NAMALWA (cell line): ENCODE results near the gene AFF4.
A peak's percentile ranks its signal among the peaks of the same experiment; 100 is the strongest.
"Not testable (repeated sequence)": the region's sequence is repeated elsewhere in the genome, so short reads cannot be mapped to it uniquely, and the experiment has no call there.

Source experiments
- DNase-seq: peaks from one replicate; pipeline ENCODE4 v3.0.0-alpha.2; 2015; ENCODE audit warnings: low spot score

AFF4 gene, protein sequence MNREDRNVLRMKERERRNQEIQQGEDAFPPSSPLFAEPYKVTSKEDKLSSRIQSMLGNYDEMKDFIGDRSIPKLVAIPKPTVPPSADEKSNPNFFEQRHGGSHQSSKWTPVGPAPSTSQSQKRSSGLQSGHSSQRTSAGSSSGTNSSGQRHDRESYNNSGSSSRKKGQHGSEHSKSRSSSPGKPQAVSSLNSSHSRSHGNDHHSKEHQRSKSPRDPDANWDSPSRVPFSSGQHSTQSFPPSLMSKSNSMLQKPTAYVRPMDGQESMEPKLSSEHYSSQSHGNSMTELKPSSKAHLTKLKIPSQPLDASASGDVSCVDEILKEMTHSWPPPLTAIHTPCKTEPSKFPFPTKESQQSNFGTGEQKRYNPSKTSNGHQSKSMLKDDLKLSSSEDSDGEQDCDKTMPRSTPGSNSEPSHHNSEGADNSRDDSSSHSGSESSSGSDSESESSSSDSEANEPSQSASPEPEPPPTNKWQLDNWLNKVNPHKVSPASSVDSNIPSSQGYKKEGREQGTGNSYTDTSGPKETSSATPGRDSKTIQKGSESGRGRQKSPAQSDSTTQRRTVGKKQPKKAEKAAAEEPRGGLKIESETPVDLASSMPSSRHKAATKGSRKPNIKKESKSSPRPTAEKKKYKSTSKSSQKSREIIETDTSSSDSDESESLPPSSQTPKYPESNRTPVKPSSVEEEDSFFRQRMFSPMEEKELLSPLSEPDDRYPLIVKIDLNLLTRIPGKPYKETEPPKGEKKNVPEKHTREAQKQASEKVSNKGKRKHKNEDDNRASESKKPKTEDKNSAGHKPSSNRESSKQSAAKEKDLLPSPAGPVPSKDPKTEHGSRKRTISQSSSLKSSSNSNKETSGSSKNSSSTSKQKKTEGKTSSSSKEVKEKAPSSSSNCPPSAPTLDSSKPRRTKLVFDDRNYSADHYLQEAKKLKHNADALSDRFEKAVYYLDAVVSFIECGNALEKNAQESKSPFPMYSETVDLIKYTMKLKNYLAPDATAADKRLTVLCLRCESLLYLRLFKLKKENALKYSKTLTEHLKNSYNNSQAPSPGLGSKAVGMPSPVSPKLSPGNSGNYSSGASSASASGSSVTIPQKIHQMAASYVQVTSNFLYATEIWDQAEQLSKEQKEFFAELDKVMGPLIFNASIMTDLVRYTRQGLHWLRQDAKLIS

DNA sequence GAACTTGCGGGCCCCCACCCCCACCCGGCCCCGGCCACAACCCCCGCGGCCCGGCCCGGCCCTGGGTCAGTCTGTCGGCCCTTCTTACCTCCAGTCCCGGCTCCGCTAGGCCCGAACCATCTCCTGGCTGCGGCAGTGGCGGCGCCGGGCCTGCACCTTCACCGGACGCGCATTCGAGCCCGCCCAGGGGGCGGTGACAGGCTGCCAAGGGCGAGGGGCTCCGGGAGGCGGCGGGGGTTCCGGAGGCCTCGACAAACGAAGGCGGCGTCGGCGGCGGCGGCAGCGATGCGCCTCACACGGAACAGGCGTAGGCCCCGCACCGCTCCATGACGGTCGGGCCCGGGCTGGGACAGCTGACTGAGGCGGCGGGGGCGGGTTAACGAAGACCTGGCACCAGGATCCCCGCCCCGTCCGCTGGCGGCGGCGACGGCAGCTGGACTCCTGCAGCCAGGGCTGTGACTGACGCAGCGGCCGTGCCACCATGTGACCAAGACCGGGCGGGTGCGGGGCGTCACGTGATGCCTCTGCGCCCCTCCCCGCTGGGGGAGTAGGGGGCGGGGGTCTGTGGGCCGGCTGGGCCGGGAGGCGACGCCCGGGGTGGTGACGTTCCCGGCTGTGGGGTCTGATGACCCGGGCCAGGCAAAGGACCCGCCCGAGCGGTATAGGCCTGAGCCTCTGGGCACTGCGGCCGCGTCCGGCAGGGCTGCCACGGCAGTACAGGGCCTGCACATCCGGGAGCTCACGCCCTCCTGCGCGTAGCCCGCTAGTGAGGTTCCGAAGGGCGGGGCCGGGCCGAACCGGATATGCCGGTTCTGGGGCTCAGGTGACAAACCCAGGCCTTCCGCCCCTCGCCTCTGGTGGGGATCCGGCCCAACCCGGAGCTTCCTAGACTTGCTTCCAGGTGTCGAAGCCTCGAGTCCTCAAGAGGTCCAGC lies at the start of gene AFF4:
Gene AFF4, minus strand, starts transcription at position 464 of the 934 bp plus-strand sequence. CDS start 26,445 bp downstream, outside the sequence.
- DNase-seq, result peak; percentile 95

DNA sequence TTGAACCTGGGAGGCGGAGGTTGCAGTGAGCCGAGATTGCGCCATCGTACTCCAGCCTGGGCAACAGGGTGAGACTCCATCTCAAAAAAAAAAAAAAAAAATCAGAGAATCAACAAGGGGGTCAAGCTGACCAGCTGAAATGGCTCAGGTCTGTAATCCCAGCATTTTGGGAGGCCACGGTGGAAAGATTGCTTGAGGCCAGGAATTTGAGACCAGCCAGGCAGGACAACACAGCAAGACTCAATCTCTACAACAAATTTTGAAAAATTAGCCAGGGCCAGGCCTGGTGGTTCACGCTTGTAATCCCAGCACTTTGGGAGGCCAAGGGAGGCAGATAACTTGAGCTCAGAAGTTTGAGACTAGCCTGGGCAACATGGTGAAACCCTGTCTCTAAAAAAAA lies 45.0 kb upstream of the AFF4 start:
- not testable (repeated sequence) for DNase-seq

DNA sequence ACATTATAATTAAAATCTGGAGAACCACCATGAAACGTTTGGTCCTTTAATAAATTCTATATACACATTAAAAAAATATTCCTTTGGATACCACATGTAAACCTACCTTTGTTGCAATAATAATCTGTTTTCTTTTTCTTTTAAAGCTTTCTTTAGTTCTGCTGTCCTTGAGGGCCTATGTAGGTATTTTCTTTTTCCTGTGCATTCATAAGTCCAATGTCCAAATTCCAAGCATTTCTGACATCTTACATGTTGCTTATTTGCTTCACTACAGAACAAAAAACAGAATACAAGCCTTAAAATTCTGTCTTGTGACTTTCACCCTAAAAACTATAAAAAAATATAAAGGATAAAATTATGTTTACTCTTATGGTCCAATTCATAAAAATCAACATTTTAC lies 43.2 kb upstream of the AFF4 start:
- no peak for DNase-seq

DNA sequence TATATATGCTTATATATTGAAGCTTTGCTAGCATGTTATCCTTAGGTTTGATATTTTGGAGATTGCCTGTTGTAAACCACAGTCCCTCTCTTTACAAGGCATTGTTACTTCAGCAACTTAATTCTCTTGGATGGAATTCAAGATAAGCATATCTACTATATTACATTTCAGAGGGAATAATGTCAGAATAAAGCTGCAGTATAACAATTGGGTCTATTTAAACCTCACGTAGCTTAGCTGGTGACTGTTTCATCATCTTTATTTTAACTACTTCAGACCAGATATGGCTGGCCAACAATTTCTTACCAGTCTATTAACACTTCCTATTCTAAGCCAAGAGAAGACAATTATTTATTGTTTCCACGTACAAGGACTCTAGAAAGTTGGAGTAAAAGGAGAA lies 35.8 kb upstream of the AFF4 start:
- no peak for DNase-seq

DNA sequence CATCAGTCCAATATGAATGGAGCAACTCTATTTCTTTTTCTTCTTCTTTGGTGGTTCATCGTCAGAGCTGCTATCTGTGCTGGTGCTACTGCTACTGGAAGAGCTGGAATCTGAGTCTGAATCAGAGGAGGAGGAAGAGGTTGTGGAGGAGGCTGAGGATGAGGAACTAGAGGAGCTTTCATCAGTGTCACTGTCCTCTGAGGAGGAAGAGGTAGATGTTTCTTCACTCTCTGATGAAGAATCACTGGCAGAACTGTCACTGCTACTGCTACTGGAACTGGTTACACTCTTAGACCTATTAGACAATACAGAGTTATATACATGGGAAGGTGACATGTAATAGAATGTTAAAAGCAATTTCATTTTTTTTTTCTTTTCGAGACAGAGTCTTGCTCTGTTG lies 35.1 kb upstream of the AFF4 start:
- DNase-seq, result no peak

DNA sequence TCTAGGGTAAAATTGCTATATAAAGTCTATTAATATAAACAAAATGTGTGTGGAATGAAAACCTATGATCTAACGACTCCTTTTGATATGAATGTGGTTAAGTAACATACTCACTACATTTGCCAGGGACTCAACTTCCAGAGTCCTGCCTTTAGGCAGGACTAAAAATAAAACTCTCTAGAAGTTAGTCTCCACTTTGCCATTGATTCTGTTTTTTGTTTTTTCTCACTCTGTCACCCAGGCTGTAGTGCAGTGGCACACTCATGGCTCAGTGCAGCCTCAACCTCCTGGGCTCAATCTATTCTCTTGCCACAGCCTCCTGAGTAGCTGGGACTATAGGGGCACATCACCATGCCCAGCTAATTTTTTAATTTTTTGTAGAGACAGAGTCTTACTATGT lies 32.9 kb upstream of the AFF4 start:
- no peak for DNase-seq

DNA sequence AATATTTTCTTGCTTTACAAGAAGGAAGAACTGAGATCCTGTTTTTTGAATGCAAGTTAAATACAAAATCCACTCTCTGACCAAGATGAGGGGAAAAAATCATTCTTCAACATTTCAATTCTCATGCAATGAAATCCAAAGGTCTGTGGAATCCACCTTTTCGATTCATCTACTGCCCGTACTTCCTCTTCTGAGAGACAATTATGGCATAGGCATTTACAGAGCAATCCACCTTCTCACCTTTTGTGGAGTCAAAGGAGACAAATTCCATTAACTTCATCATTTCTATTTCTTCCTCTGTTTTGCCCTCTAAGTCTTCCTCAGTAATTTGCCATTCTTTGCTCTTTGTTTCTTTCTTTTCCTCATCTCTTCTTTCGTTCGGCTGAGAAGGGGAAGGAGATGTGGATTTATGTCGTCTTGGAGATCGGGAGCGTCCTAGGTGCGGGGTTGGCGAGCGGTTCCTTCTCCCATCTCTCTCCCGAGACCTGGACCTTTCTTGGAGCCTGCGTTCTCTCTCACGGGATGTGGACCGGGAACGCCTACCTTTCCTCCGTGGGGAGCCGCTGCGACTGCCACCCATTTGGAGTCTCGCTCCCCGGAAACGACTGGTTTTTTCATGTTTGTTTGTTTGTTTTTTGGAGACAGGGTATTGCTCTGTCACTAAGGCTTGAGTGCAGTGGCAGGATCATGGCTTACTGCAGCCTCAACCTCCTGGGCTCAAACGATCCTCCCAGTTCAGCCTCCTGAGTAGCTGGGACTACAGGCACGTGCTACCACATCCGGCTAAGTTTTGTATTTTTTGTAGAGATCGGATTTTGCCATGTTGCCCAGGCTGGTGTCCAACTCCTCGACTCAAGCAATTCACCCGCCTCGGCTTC lies 24.3 kb upstream of the AFF4 start:
- no peak for DNase-seq

DNA sequence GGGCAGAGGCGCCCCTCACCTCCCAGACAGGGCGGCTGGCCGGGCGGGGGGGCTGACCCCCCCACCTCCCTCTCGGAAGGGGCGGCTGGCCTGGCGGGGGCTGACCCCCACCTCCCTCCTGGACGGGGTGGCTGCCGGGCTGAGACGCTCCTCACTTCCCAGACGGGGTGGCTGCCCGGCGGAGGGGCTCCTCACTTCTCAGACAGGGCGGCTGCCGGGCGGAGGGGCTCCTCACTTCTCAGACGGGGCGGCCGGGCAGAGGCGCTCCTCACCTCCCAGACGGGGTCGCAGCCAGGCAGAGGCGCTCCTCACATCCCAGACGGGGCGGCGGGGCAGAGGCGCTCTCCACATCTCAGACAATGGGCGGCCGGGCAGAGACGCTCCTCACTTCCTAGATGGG lies 19.5 kb upstream of the AFF4 start:
- not testable (repeated sequence) for DNase-seq

DNA sequence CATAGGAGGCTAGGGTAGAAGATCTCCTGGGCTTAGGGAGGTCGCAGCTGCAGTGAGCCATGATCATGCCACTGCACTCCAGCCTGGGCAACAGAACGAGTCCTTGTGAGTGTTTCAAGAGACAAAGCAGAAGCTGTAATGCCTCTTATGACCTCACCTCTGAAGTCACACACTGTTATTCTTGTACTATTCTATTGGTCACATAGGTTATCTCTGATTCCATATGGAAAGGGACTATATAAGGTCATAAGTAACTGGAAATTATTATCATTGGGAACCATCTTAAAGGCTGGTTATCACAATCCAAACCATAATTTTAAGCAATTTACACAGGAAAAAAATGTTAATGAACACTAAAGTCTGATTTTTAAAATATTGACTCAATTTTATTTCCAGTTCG lies 17.9 kb upstream of the AFF4 start:
- no peak for DNase-seq

DNA sequence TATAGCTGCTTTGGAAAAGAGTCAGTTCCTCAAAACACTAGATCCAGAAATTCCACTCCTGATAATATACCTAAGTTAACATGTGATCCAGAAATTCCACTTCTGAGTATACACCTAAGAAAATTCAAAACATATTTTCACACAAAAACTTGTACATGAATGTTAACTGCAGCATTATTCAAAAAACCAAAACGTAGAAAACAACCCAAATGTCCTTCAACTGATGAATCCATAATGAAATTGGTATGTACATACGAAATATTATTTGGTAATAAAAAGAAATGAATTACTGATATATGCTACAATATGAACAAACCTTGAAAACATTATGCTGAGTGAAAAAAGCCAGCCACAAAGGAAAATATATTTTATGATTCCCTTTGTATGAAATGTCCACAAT lies 16.5 kb upstream of the AFF4 start:
- DNase-seq, result no peak

DNA sequence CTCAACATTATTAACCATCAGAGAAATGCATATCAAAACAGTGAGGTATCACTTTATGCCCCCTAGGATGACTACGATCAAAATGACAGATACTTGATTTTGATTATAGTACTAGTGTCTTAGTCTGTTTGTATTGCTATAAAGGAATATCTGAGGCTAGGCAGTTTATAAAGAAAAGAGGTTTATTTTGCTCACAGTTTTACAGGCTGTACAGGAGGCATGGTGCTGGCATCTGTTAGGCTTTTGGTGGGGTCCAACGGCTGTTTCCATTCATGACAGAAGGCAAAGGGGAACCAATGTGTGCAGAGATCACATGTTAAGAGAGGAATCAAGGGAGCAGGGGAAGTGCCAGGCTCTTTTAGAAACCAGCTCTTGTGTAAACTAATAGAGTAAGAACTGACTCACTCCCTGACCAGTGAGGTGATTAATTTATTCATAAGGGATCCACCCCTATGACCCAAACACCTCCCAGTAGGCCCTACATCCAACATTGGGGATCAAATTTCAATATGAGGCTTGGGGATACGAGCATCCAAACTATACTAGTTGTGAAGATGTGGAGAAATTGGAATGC lies 16.0 kb upstream of the AFF4 start:
- DNase-seq, result no peak

DNA sequence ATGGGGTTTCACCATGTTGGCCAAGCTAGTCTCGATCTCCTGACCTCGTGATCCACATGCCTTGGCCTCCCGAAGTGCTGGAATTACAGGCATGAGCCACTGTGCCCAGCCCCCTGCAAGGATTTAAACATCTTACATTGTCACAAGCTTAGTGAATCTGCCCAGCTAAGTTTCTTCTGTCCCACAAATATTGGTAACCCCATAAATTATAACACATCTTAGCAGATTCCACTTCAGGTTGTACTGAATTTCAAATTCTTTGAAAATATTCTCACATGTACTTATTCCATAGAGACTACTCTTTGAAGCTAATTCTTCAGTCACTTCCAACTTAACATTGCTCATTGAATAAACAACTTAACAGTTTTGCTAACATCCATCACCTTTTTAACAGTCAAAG lies 13.4 kb upstream of the AFF4 start:
- no peak for DNase-seq

DNA sequence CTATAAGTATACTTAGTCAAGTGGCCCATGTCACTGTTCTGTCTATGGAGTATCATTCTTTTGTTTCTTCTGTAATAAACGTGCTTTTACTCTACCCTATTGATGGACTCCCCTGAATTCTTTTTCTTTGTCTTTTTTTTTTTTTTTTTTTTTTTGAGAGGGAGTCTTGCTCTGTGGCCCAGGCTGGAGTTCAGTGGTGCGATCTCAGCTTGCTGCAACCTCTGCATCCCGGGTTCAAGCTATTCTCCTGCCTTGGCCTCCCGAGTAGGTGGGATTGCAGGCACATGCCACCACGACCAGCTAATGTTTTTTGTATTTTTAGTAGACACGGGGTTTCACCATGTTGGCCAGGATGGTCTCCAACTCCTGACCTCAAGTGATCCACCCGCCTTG lies 9.0 kb upstream of the AFF4 start:
- not testable (repeated sequence) for DNase-seq

DNA sequence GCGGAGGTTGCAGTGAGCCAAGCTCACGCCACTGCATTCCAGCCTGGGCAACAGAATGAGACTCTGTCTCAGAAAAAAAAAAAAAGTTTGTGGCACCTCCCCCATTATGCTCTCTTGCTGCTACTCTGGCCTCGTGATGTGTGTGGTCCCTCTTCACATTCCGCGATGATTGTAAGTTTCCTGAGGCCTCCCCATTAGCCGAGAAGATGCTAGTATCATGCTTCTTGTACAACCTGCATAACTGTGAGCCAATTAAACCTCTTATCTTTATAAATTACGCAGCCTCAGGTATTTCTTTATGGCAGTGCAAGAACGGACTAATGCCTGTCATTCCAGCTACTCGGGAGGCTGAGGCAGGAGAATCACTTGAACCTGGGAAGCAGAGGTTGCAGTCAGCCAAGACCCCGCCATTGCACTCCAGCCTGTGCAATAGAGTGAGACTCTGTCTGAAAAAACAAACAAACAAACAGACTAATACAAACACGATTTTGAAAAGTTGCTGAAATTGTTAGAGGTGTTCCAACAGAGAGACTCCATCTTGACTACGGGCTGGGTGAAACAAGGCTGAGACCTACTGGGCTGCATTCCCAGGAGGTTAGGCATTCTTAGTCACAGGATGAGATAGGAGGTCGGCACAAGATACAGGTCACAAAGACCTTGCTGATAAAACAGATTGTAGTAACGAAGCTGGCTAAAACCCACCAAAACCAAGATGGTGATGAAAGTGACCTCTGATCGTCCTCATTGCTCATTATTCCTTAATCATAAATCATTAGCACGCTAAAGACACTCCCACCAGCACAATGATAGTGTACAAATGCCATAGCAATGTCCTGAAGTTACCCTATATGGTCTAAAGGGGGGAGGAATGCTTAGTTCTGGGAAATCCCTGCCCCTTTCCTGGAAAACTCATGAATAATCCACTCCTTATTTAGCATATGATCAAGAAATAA lies 8.3 kb upstream of the AFF4 start:
- no peak for DNase-seq

DNA sequence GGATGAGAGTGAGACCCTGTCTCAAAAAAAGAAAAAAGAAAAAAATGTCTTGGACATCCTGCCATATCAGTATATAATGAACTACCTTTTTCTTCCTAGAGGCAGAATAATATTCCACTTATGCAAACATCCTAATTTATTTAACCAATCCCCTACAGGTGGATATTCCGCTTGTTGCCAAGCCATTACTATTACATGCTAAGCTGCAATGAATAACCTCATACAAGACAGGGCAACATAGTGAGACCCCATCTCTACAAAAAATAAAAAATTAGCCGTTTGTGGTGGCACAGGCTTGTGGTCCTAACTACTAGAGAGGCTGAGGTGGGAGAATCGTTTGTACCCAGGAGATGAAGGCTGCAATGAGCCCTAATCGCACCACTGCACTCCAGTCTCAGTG lies 1.7 kb upstream of the AFF4 start:
- DNase-seq, result no peak

DNA sequence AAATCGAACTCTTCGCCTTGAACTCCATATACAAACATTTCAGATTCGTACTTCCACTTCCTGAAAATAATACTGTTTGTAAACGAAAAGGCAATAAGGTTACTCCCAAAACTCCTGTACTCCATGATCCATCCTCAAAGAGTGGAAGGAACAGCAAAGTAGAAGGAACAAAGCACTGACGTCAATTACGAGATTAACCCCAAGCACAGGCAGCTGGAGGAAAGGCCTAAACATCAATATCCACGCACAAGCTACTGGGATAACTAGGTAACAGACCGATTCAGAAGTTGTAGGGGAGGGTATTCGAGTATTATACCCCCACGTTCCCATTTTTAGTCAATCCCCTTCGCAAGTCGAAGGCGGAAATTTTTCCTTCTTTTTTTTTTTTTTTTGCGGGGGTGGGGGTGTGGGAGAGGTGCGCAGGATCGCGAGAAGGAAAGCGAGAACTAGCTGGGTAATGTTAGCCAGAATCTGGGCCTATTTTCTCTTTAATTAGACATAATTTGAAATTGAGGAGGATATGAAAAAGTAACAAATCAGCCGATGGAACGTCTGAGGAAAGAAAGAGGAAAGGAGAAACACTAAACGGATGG lies 909 bp downstream of the AFF4 start:
- peak; percentile 68 for DNase-seq

DNA sequence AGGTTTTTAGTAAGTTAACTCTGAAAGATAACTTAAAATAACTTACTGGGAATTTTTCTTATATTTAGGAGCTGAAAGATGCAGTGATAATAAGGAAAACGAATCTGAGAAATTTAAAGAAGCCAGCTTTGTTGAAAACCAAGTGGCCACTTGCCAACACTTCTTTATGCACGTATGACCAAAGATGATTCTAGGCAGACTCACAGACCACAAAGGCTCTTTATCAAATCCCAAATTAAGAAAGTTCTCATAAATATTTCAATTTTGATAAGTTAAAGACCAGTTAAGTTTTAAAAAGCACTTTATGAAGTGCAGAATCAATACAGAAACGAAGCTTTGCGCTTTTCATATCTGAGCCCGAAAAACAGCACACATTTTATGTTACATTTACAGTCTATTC lies 1.5 kb downstream of the AFF4 start:
- DNase-seq, result peak; percentile 25

DNA sequence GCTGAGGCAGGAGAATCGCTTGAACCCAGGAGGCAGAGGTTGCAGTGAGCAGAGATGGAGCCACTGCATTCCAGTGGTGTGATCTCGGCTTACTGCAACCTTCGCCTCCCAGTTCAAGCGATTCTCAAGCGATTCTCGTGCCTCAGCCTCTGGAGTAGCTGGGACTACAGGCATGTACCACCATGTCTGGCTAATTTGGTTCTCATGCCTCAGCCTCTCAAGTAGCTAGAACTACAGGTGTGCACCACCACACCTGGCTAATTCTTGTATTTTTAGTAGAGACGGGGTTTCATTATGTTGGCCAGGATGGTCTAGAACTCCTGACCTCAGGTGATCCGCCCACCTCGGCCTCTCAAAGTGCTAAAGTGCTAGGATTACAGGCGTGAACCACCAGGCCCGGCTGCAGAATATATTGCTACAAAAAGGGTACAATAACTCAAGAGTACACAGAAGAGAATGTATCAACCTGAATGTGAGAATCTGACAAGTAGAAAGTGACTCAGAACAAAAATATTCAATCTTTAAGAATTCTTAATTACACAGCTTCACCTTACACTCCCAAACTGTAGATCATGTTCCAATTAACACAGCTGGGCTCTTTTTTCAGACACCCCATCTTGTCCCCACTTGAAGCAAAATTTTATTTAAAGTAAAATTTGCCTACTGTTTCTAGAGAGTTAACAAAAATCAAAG lies 2.2 kb downstream of the AFF4 start:
- not testable (repeated sequence) for DNase-seq
